Measurements from ENCODE around the gene MFSD2A. TPM values are rescaled to one million over a fixed set of nuclear protein-coding genes. Genes with fewer than 3 reads are reported as not detected.
A peak's percentile ranks its signal among the peaks of the same experiment; 100 is the strongest.
"Not testable (repeated sequence)": the region's sequence is repeated elsewhere in the genome, so short reads cannot be mapped to it uniquely, and the experiment has no call there.

Gene MFSD2A
- total RNA-seq = 10 to 100 TPM in 5 of 8 experiments, 1 to 10 TPM in 3; 2.4 to 48.6 (median 25.8) TPM

DNA sequence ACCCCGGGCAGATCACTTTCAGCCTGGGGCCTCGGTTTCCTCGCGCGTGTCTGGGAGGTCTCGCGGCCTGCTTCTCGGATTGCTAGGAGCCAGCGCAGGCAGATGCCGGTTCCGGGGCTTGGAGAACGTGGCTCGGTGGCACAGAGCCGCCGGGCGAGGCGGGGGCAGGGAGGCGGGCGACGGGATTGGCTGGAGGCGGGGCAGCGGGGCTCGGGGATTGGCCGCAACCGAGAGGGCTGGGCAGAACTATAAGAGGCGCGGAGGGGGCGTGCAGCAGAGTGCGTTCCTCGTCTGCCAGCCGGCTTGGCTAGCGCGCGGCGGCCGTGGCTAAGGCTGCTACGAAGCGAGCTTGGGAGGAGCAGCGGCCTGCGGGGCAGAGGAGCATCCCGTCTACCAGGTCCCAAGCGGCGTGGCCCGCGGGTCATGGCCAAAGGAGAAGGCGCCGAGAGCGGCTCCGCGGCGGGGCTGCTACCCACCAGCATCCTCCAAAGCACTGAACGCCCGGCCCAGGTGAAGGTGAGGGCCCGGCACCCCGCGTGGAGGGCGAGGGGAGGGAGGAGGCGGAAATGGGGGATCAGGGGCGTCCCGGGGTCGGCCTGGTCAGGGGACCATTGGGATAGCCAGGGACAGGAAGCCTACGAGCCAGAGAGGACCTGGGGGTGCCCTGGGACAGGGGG lies at the start of gene MFSD2A:
Gene MFSD2A (plus strand): TSS at position 276 of the 677 bp plus-strand sequence. CDS start 148 bp downstream, at position 424.
- peak within 1 kb of the TSS; percentile 52 to 66 (median 60) for H3K4me3 ChIP-seq
- 3 to 12% (median 6%) methylated on average over 3 to 9 of the region's 62 CpGs; no CpG with 5 or more reads in 6 of the 10 experiments for WGBS, 10 experiments
- in situ Hi-C loops (cut with MboI; ENCODE audit: low pct_unique_long_range_greater_than_20kb in 2 of 9, low sequenced_read_pairs in 9 of 9, unreplicated experiment in 9 of 9) = loop anchor here in 2 of 9 experiments (25.0 kb wide), 1 partner anchor 143 kb away; no protein-coding TSS in a partner anchor
- H3K27ac ChIP-seq = peak within 1 kb of the TSS; percentile 61 to 71
- ATAC-seq (replicated peaks in 6 of 8) = peak; percentile 89 to 95 (median 92)
- peaks cover 29 to 36% of the 10 kb centered on the region in 2 donors for H3K4me1 ChIP-seq (replicated peaks in 1 of 2)

DNA sequence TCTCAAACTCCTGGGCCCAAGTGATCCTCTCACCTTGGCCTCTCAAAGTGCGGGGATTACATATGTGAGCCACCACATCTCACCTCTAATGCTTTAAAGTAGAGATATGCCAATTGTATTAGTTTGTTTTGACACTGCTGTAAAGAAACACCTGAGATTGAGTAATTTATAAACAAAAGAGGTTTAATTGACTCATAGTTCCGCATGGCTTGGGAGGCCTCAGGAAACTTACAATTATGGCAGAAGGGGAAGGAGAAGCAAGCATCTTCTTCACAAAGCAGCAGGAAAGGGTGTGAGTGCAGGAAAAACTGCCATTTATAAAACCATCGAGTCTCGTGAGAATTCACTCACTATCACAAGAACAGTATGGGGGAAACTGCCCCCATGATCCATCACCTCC lies 49.8 kb upstream of the MFSD2A start:
- no peak for ATAC-seq (replicated peaks in 6 of 8)
- Histone ChIP-seq H3K4me1 (replicated peaks in 1 of 2) (peaks cover 0 to 3% of the 10 kb centered on the region in 2 donors), H3K27ac (no peak overlapping the region), H3K4me3 (no peak overlapping the region)
- in situ Hi-C loops (cut with MboI; ENCODE audit: low pct_unique_long_range_greater_than_20kb in 2 of 9, low sequenced_read_pairs in 9 of 9, unreplicated experiment in 9 of 9) = no loop called here
- 77 to 100% (median 80%) methylated on average over 1 to 4 of the region's 4 CpGs; no CpG with 5 or more reads in 3 of the 10 experiments for WGBS, 10 experiments

DNA sequence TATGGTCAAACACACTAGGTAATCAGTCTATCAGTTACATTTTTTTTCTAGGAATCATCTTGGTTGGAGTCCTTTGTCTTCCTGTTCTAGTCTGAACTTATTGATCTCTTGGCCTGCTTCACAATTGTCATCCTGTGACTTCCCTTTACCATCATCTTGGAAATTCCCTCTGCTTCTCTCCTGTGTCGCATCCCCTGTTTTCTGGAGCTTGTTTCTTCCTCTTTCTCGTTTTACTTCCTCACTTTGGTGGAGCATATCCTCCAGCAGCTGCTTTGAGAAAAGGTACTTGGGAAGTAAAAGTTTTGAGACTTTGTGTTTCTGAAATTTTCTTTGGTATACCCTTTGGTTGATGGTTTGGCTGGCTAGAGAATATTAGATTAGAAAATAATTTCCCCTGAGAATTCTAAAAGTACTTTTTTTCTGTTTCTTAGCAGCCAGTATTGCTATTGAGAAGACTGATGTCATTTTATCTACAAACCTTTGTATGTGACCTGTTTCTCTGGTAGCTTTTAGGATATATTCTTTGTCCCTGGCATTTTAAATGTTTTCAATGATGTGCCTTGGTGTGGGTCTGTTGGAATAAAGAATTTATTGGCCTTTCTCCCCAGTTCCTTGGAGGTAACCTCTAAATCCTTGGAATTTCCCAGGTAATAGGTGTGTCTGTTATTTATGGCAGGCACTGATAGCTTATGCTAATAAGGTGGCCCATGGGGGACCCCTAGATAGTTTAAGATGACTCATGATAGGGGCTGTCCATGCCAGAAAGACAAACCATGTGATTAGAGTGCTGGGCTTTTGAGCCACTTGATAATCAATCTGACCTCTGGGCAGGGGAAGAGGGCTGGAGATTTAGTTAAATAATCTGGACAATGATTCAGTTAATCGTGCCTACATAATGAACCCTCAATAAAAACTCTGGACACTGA lies 47.2 kb upstream of the MFSD2A start:
- ATAC-seq (replicated peaks in 6 of 8) = no peak
- no peaks in the 10 kb centered on the region for H3K4me1 ChIP-seq (replicated peaks in 1 of 2)
- in situ Hi-C loops (cut with MboI; ENCODE audit: low pct_unique_long_range_greater_than_20kb in 2 of 9, low sequenced_read_pairs in 9 of 9, unreplicated experiment in 9 of 9) = no loop called here
- WGBS, 10 experiments = 19 to 83% (median 70%) methylated on average over 2 to 3 of the region's 3 CpGs
- no peak overlapping the region for H3K27ac ChIP-seq
- no peak overlapping the region for H3K4me3 ChIP-seq

DNA sequence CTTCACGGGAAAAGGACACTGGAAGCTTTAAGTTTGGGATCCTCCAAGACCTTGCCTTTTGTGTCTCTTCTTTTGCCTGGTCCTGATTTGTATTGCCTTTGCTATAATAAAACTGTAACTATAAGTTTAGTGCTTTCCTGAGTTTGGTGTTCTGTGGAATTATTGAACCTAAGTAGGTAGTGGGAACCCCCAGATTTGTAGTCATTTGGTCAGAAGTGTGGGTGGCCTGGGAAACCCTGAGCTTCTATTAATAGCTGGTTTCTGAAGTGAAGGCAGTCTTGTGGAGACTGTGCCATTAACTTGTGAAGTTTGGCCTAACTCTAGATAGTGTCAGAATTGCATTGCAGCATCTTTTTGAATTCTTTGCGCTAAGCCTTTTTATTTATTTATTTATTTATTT lies 46.4 kb upstream of the MFSD2A start:
- 79 to 100% (median 86%) methylated on average over 1 to 2 of the region's 2 CpGs; no CpG with 5 or more reads in 1 of the 10 experiments for WGBS, 10 experiments
- no peak for ATAC-seq (replicated peaks in 6 of 8)
- no peak overlapping the region for H3K27ac ChIP-seq
- H3K4me1 ChIP-seq (replicated peaks in 1 of 2) = no peaks in the 10 kb centered on the region
- H3K4me3 ChIP-seq = no peak overlapping the region
- in situ Hi-C loops (cut with MboI; ENCODE audit: low pct_unique_long_range_greater_than_20kb in 2 of 9, low sequenced_read_pairs in 9 of 9, unreplicated experiment in 9 of 9) = no loop called here

DNA sequence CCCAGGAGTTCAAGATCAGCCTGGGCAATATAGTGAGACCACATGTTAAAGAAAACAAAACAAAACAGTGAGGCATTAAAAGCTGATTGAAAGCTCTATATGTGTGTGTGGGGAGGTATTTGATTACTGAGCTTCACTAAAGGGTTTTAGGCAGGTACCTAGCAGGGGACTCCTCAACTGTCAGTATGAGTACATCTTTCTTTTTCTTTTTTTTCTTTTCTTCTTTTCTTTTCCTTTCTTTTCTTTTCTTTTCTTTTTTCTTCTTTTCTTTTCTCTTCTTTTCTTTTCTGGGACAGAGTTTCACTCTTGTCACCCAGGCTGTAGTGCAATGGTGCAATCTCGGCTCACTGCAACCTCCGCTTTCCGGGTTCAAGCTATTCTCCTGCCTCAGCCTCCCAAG lies 44.7 kb upstream of the MFSD2A start:
- Histone ChIP-seq H3K27ac (no peak overlapping the region), H3K4me3 (no peak overlapping the region), H3K4me1 (replicated peaks in 1 of 2) (no peaks in the 10 kb centered on the region)
- in situ Hi-C loops (cut with MboI; ENCODE audit: low pct_unique_long_range_greater_than_20kb in 2 of 9, low sequenced_read_pairs in 9 of 9, unreplicated experiment in 9 of 9) = loop anchor here in 1 of 9 experiments (10.0 kb wide), 1 partner anchor 65 kb away; no protein-coding TSS in a partner anchor
- WGBS, 10 experiments = 83 to 100% (median 95%) methylated on average over 3 of the region's 3 CpGs; no CpG with 5 or more reads in 2 of the 10 experiments
- no peak for ATAC-seq (replicated peaks in 6 of 8)

DNA sequence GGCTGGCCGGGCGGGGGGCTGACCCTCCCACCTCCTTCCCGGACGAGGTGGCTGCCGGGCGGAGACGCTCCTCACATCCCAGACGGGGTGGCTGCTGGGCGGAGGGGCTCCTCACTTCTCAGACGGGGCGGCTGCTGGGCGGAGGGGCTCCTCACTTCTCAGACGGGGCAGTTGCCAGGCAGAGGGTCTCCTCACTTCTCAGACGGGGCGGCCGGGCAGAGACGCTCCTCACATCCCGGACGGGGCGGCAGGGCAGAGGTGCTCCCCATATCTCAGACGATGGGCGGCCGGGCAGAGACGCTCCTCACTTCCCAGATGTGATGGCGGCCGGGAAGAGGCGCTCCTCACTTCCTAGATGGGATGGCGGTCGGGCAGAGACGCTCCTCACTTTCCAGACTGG lies 41.8 kb upstream of the MFSD2A start:
- H3K4me3 ChIP-seq; ATAC-seq (replicated peaks in 6 of 8); H3K27ac ChIP-seq; H3K4me1 ChIP-seq (replicated peaks in 1 of 2): not testable (repeated sequence)
- no CpG with 5 or more reads among the region's 30 CpGs for WGBS, 10 experiments
- in situ Hi-C loops (cut with MboI; ENCODE audit: low pct_unique_long_range_greater_than_20kb in 2 of 9, low sequenced_read_pairs in 9 of 9, unreplicated experiment in 9 of 9) = loop anchor here in 1 of 9 experiments (10.0 kb wide), 1 partner anchor 62 kb away; no protein-coding TSS in a partner anchor

DNA sequence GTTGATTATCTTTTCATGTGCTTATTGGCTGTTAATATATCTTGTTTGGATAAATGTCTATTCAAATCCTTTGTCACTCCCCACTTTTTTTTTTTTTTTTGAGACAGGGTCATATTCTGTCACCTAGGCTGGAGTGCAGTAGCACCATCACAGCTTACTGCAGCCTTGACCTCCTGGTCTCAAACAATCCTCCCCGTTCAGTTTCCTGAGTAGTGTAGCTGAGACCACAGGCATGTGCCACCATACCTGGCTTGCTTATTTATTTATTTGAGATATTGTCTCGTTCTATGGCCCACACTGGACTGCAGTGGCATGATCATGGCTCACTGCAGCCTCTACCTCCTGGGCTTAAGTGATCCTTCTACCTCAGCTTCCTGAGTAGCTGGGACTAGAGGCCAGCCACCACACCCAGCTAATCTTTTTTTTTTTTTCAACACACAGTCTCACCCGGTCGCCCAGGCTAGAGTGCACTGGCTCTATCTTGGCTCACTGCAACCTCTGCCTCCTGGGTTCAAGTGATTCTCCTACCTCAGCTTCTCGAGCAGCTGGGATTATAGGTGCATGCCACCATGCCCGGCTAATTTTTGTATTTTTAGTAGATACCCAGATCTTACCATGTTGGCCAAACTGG lies 39.3 kb upstream of the MFSD2A start:
- 33 to 94% (median 76%) methylated on average over 1 to 5 of the region's 6 CpGs; no CpG with 5 or more reads in 2 of the 10 experiments for WGBS, 10 experiments
- Histone ChIP-seq H3K27ac (no peak overlapping the region), H3K4me3 (no peak overlapping the region), H3K4me1 (replicated peaks in 1 of 2) (no peaks in the 10 kb centered on the region)
- no peak for ATAC-seq (replicated peaks in 6 of 8)
- in situ Hi-C loops (cut with MboI; ENCODE audit: low pct_unique_long_range_greater_than_20kb in 2 of 9, low sequenced_read_pairs in 9 of 9, unreplicated experiment in 9 of 9) = loop anchor here in 1 of 9 experiments (10.0 kb wide), 1 partner anchor 59 kb away; no protein-coding TSS in a partner anchor

DNA sequence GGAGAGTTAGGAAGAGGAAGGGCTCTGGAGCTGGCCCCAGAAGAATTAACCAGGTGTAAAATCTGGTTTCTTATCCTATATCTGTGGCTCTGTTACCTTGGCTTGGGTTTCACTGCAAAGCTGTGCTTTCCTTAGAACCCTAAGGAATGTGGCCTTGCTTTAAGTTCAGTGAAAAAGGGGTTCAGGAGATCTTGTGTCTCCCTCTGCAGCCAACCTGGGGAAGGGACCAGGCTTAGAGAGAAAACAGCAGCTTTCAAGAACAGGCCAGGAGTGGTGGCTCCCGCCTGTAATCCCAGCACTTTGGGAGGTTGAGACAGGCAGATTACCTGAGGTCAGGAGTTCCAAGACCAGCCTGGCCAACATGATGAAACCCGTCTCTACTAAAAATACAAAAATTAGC lies 37.1 kb upstream of the MFSD2A start:
- 20 to 100% (median 90%) methylated on average over 1 to 2 of the region's 2 CpGs; no CpG with 5 or more reads in 3 of the 10 experiments for WGBS, 10 experiments
- H3K4me1 ChIP-seq (replicated peaks in 1 of 2) = peaks cover 5 to 7% of the 10 kb centered on the region in 2 donors
- no peak overlapping the region for H3K4me3 ChIP-seq
- ATAC-seq (replicated peaks in 6 of 8) = no peak
- in situ Hi-C loops (cut with MboI; ENCODE audit: low pct_unique_long_range_greater_than_20kb in 2 of 9, low sequenced_read_pairs in 9 of 9, unreplicated experiment in 9 of 9) = loop anchor here in 1 of 9 experiments (10.0 kb wide), 1 partner anchor 57 kb away; no protein-coding TSS in a partner anchor
- H3K27ac ChIP-seq = no peak overlapping the region

DNA sequence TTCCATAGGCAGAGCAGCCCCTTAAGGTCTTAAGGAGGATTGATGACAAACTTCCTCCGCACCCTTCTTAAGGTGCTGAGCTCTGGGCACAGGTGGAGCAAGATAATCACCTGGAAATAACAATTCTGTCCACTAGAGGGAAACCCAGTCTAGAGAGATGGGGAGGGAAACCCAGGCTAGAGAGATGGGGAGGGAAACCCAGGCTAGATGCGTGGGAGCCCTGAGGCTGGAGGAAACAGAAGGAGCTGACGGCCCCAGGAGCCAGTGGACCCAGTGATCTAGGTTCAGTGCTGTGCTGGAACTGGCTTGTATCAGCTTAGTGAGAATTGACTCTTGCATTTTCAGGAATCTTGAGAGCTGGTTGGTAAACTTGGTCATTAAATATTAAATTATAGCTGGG lies 35.4 kb upstream of the MFSD2A start:
- in situ Hi-C loops (cut with MboI; ENCODE audit: low pct_unique_long_range_greater_than_20kb in 2 of 9, low sequenced_read_pairs in 9 of 9, unreplicated experiment in 9 of 9) = loop anchor here in 1 of 9 experiments (10.0 kb wide), 1 partner anchor 55 kb away; no protein-coding TSS in a partner anchor
- WGBS, 10 experiments = 0 to 80% (median 50%) methylated on average over 1 to 2 of the region's 3 CpGs; no CpG with 5 or more reads in 5 of the 10 experiments
- Histone ChIP-seq H3K4me1 (replicated peaks in 1 of 2) (peaks cover 5 to 7% of the 10 kb centered on the region in 2 donors), H3K4me3 (no peak overlapping the region), H3K27ac (no peak overlapping the region)
- ATAC-seq (replicated peaks in 6 of 8) = peak; percentile 74 to 94 (median 80)

DNA sequence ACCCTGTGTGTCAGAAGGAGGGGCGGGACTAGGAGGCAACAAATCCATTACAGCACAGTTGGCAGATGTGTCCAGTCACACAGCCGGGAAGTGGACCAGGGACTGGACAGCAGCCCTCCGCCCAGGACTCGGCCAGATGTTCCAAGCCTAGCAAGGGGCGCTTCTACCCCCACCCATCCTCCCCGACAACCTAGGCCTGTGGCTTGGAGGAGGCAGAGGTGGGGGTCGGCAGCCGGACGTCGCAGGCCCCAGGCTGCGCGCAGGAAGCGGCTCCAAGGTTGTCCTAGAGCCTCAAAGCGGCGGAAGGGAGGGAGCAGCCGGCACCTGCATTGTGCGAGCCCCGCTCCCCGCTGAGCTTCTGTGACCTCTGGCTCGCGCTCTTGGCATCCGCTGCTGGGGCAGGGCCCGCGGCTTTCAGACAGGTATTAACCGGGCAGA lies 32.7 kb upstream of the MFSD2A start:
- ATAC-seq (replicated peaks in 6 of 8) = peak; percentile 18 to 83 (median 62)
- 0 to 22% (median 13%) methylated on average over 1 to 13 of the region's 25 CpGs; no CpG with 5 or more reads in 3 of the 10 experiments for WGBS, 10 experiments
- Histone ChIP-seq H3K4me3 (no peak overlapping the region), H3K4me1 (replicated peaks in 1 of 2) (peaks cover 5 to 7% of the 10 kb centered on the region in 2 donors), H3K27ac (no peak overlapping the region)
- in situ Hi-C loops (cut with MboI; ENCODE audit: low pct_unique_long_range_greater_than_20kb in 2 of 9, low sequenced_read_pairs in 9 of 9, unreplicated experiment in 9 of 9) = no loop called here

DNA sequence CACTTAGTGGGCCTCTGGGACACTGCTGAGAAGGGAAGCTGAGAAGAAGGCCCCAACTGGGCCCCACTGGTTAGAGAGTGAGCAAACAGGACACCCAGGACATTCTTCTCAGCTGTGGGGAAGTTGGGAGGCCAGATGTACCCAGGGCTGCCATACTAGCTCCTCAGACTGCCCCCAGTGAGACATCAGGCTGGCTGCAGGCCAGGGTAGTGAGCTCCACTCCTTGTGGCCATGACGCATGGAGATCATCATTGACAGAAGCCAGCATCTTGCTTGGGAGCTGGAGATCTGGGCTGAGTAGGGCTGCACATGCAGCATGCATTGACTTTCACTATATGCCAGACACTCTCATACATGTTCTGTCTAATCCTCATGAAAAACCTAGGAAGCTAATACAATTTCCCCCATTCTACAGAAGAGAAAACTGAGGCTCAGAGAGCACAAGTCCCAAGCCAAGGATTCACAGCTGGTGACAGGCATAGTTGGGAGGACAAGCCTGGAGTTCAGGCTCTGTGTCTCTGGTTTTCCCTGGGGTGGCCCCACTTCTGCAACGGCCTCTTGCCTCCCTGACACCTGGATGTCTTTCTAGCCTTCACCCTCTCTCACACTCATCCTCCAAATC lies 29.1 kb upstream of the MFSD2A start:
- H3K27ac ChIP-seq = no peak overlapping the region
- in situ Hi-C loops (cut with MboI; ENCODE audit: low pct_unique_long_range_greater_than_20kb in 2 of 9, low sequenced_read_pairs in 9 of 9, unreplicated experiment in 9 of 9) = no loop called here
- 60 to 100% (median 100%) methylated on average over 1 to 2 of the region's 2 CpGs; no CpG with 5 or more reads in 5 of the 10 experiments for WGBS, 10 experiments
- no peak for ATAC-seq (replicated peaks in 6 of 8)
- H3K4me3 ChIP-seq = no peak overlapping the region
- peaks cover 5 to 7% of the 10 kb centered on the region in 2 donors for H3K4me1 ChIP-seq (replicated peaks in 1 of 2)

DNA sequence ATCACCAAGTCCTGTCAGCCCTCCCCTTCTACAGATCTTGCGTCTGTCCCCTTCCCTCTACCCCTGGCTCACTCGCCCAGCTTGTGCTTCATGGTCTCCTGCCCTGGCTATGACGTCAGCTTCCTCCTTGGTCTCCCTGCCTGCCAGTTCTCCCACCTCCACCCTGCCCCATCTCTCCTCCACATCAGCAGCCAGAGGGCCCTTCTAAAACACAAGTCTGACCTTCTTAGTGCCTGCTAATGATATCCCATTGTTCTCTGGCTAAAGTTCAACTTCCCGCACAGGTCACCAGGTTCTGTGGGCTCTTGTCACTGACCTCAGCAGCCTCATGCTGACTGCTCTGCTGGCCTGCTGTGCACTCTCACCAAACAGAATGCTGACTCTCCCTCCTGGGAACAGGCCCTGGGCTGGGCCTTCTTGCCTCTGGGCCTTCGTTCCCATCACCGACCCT lies 28.6 kb upstream of the MFSD2A start:
- WGBS, 10 experiments = 54 to 80% (median 61%) methylated on average over 1 to 5 of the region's 6 CpGs; no CpG with 5 or more reads in 5 of the 10 experiments
- H3K27ac ChIP-seq = no peak overlapping the region
- in situ Hi-C loops (cut with MboI; ENCODE audit: low pct_unique_long_range_greater_than_20kb in 2 of 9, low sequenced_read_pairs in 9 of 9, unreplicated experiment in 9 of 9) = no loop called here
- ATAC-seq (replicated peaks in 6 of 8) = peak in 7 of 8 experiments; percentile 31 to 92 (median 65)
- no peak overlapping the region for H3K4me3 ChIP-seq
- peaks cover 5 to 7% of the 10 kb centered on the region in 2 donors for H3K4me1 ChIP-seq (replicated peaks in 1 of 2)
